CD14-positive monocyte (primary cell): ENCODE measurements around the gene RYK. TPM values are rescaled to one million over a fixed set of nuclear protein-coding genes. Genes with fewer than 3 reads are reported as not detected.

Experiments used
- DNase-seq, 3 donors: peaks; one replicate each; pipeline ENCODE4 v3.0.0-alpha.2; 2011 to 2022
- H2AFZ ChIP-seq: 2 replicates; pipeline ENCODE4 v1.6.0; 2012; ENCODE audit warnings: mild to moderate bottlenecking, low read depth, low read length, inconsistent platforms; ENCODE audit not compliant: insufficient read depth, poor library complexity, severe bottlenecking
- H3K27ac ChIP-seq, 2 donors: 1 replicate in 1 of 2; 2 replicates in 1 of 2; pipeline ENCODE4 v1.5.1; 2012 to 2013; ENCODE audit warnings: low read length in 2 of 2, control low read depth in 1 of 2, inconsistent platforms in 1 of 2, low read depth in 1 of 2, mild to moderate bottlenecking in 1 of 2
- H3K27me3 ChIP-seq, 2 donors: one replicate each; pipeline versions ENCODE4 v1.6.0 to v1.6.1; 2011 to 2013; ENCODE audit warnings: low read length in 2 of 2; ENCODE audit not compliant: control insufficient read depth in 2 of 2, insufficient read depth in 2 of 2
- H3K36me3 ChIP-seq, 2 donors: replicated peaks in 1 of 2; 1 replicate in 1 of 2; 2 replicates in 1 of 2; pipeline versions ENCODE4 v1.5.1 to v1.6.1; 2012 to 2013; ENCODE audit warnings: low read length in 2 of 2, control low read depth in 1 of 2, inconsistent platforms in 1 of 2, mild to moderate bottlenecking in 1 of 2; ENCODE audit not compliant: insufficient read depth in 2 of 2, control insufficient read depth in 1 of 2
- H3K4me1 ChIP-seq, 2 donors: 1 replicate in 1 of 2; 2 replicates in 1 of 2; pipeline versions ENCODE4 v1.5.1 to v1.6.1; 2012 to 2013; ENCODE audit warnings: low read length in 2 of 2, control low read depth in 1 of 2, inconsistent platforms in 1 of 2, mild to moderate bottlenecking in 1 of 2, moderate library complexity in 1 of 2; ENCODE audit not compliant: insufficient read depth in 2 of 2, control insufficient read depth in 1 of 2
- H3K4me2 ChIP-seq: replicated peaks from 2 replicates; pipeline ENCODE3; 2012; ENCODE audit warnings: low read length, moderate library complexity, mild to moderate bottlenecking; ENCODE audit not compliant: poor library complexity, severe bottlenecking; ENCODE audit errors: extremely low read depth
- H3K4me3 ChIP-seq, 3 experiments: fragments of 200-600 bp in 1 of 3; sonication (generic) in 1 of 3; replicated peaks in 1 of 3; 1 replicate in 2 of 3; 2 replicates in 1 of 3; pipeline ENCODE4 v1.5.1; 2011 to 2013; ENCODE audit warnings: low read length in 3 of 3, mild to moderate bottlenecking in 3 of 3, control low read depth in 2 of 3, low read depth in 2 of 3, inconsistent platforms in 1 of 3, moderate library complexity in 1 of 3
- H3K79me2 ChIP-seq: 2 replicates; pipeline ENCODE4 v1.6.0; 2012; ENCODE audit warnings: mild to moderate bottlenecking, control low read depth, inconsistent platforms, low read length, moderate library complexity; ENCODE audit not compliant: insufficient read depth
- H3K9ac ChIP-seq: 2 replicates; pipeline ENCODE4 v1.6.0; 2017; ENCODE audit warnings: low read length, mild to moderate bottlenecking; ENCODE audit not compliant: insufficient read depth, poor library complexity, severe bottlenecking
- H3K9me3 ChIP-seq, 2 donors: replicated peaks in 1 of 2; 1 replicate in 1 of 2; 2 replicates in 1 of 2; pipeline versions ENCODE4 v1.5.1 to v1.6.1; 2012 to 2013; ENCODE audit warnings: low read length in 2 of 2, control low read depth in 1 of 2; ENCODE audit not compliant: control insufficient read depth in 1 of 2, insufficient read depth in 1 of 2
- H4K20me1 ChIP-seq: 2 replicates; pipeline ENCODE4 v1.6.0; 2012; ENCODE audit warnings: mild to moderate bottlenecking, low read length, control low read depth, moderate library complexity; ENCODE audit not compliant: insufficient read depth
- H3K27ac Mint-ChIP-seq, 7 donors: one replicate each; pipeline ENCODE4 v1.8.0; 2020; ENCODE audit warnings: mild to moderate bottlenecking in 7 of 7, mixed read lengths in 7 of 7, moderate library complexity in 6 of 7, inconsistent platforms in 2 of 7
- H3K27me3 Mint-ChIP-seq, 3 donors: one replicate each; pipeline ENCODE4 v1.8.0; 2021 to 2022; ENCODE audit warnings: low read depth in 3 of 3, mild to moderate bottlenecking in 3 of 3, mixed read lengths in 3 of 3, moderate library complexity in 3 of 3, inconsistent platforms in 1 of 3
- H3K36me3 Mint-ChIP-seq, 2 donors: one replicate each; pipeline ENCODE4 v1.8.0; 2020; ENCODE audit warnings: mixed read lengths in 2 of 2, inconsistent platforms in 1 of 2, mild to moderate bottlenecking in 1 of 2
- H3K4me1 Mint-ChIP-seq: one replicate; pipeline ENCODE4 v1.8.0; 2020; ENCODE audit warnings: mild to moderate bottlenecking, mixed read lengths
- H3K4me3 Mint-ChIP-seq, 2 donors: one replicate each; pipeline ENCODE4 v1.8.0; 2020; ENCODE audit warnings: mild to moderate bottlenecking in 2 of 2, mixed read lengths in 2 of 2, moderate library complexity in 1 of 2
- H3K9me3 Mint-ChIP-seq, 7 donors: one replicate each; pipeline ENCODE4 v1.8.0; 2020 to 2022; ENCODE audit warnings: mixed read lengths in 7 of 7, mild to moderate bottlenecking in 6 of 7, moderate library complexity in 6 of 7, inconsistent platforms in 2 of 7
- CTCF ChIP-seq: fragments of 200-600 bp; IDR thresholded peaks from one replicate; pipeline ENCODE4 v1.8.0; 2022; ENCODE audit warnings: antibody characterized with exemption, mild to moderate bottlenecking
- WGBS: methylation state at CpG from one replicate; pipeline ENCODE4 v1.1.5; 2013; ENCODE audit warnings: missing lambda C conversion rate; ENCODE audit not compliant: insufficient coverage; 5-methylcytosine and 5-hydroxymethylcytosine counted together
- intact Hi-C, 2 donors: fragments of 100-400 bp; cut with micrococcal nuclease; formaldehyde crosslinking; loops; one replicate each; pipeline versions ENCODE4 v1.15.0 to v1.15.1; 2023
- polyA plus RNA-seq, 3 donors: library from polyadenylated mRNA; depleted of rRNA in 1 of 3; unstranded in 2 of 3; stranded (reverse) in 1 of 3; fragments of 300-500 nt in 2 of 3; fragments of >200 nt in 1 of 3; fragmentation: Illumina TruSeq in 2 of 3; gene quantifications; 1 replicate in 2 of 3; 2 replicates in 1 of 3; pipeline ENCODE4 v1.2.3, GENCODE V29; 2012 to 2021

Gene RYK
- polyA plus RNA-seq, 3 donors = 3.5 to 14.2 (median 5.0) TPM

DNA sequence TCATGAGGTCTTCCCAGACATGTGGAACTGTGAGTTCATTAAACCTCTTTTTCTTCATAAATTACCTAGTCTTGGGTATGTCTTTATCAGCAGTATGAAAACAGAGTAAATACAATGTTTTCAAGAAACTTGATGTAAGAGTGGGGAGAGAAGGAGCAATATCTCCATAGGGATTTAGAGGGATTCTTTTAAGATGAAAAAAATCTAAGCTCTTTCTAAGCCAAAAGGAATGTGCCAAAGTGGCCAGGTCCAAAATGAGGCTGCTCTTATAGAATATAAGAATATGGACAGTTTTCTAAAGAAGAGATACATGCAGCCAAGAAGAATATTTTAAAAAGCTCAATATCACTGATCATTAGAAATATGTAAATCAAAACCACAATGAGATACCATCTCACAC is 23.9 kb upstream of the RYK start:
- H3K27me3 Mint-ChIP-seq = peaks cover 6 to 7% (median 7%) of the 10 kb centered on the region in 3 donors
- intact Hi-C loops = no loop called here

DNA sequence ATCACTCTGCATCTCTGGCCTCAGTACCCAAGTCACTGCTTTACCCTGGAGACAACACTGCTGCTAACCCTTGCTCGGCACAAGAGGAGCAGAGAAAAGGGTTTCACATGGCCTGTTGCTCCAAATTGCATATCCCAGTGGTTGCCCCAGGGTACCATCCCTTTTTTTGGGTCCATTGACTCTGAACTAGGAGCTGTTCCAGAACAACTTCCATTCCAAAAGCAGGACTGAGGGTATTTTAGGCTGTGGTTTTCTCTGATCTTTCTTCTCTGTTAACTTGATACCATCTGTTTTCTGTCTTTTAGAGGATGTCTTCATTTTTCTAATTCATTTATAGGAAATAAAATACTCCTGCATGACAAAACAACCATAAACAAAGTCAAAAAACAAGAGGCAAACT is 17.3 kb upstream of the RYK start:
- Histone ChIP-seq H3K79me2 (no peaks in the 10 kb centered on the region), H3K9ac (no peak overlapping the region), H3K36me3 (no peaks in the 10 kb centered on the region), H3K4me2 (no peak overlapping the region), H3K4me1 (no peaks in the 10 kb centered on the region), H4K20me1 (no peaks in the 10 kb centered on the region), H3K4me3 (no peak overlapping the region), H3K9me3 (peaks cover 0 to 3% of the 10 kb centered on the region in 2 donors), H3K27me3 (peaks cover 2 to 5% of the 10 kb centered on the region in 2 donors), H2AFZ (no peak overlapping the region), H3K27ac (no peak overlapping the region)
- no peak for TF ChIP-seq CTCF
- H3K4me3 Mint-ChIP-seq = no peak overlapping the region
- no peaks in the 10 kb centered on the region for H3K4me1 Mint-ChIP-seq
- 100% methylated on average over 1 of the region's 1 CpG for WGBS
- intact Hi-C loops = no loop called here
- DNase-seq = no peak
- H3K9me3 Mint-ChIP-seq = peaks cover 0 to 12% (median 3%) of the 10 kb centered on the region in 7 donors
- no peaks in the 10 kb centered on the region for H3K36me3 Mint-ChIP-seq
- peaks cover 12 to 32% (median 12%) of the 10 kb centered on the region in 3 donors for H3K27me3 Mint-ChIP-seq
- H3K27ac Mint-ChIP-seq = no peak overlapping the region

More for the DNA sequence above, 23.9 kb upstream of the RYK start:
- H3K9me3 ChIP-seq = no peaks in the 10 kb centered on the region
- H2AFZ ChIP-seq = no peak overlapping the region
- no peak overlapping the region for H3K27ac ChIP-seq
- no peak overlapping the region for H3K4me2 ChIP-seq
- H3K4me3 Mint-ChIP-seq = no peak overlapping the region
- H3K79me2 ChIP-seq = no peaks in the 10 kb centered on the region
- H3K4me3 ChIP-seq = no peak overlapping the region
- H3K4me1 Mint-ChIP-seq = peaks cover 7% of the 10 kb centered on the region
- no peak overlapping the region for H3K27ac Mint-ChIP-seq
- no peak for TF ChIP-seq CTCF
- no peaks in the 10 kb centered on the region for H3K4me1 ChIP-seq
- H3K36me3 ChIP-seq = no peaks in the 10 kb centered on the region
- H3K9ac ChIP-seq = no peak overlapping the region
- H3K36me3 Mint-ChIP-seq = no peaks in the 10 kb centered on the region
- peaks cover 0 to 3% of the 10 kb centered on the region in 2 donors for H3K27me3 ChIP-seq
- H3K9me3 Mint-ChIP-seq = peaks cover 0 to 4% (median 0%) of the 10 kb centered on the region in 7 donors
- DNase-seq = no peak
- H4K20me1 ChIP-seq = no peaks in the 10 kb centered on the region
